BLaER1 (cell line): ENCODE results near the gene EPS8L2.

Experiments
- H3K27ac ChIP-seq: shearing (Covaris generic); formaldehyde crosslinking; 2 replicates; pipeline ENCODE4 v1.8.1; 2022
- H3K27me3 ChIP-seq: shearing (Covaris generic); formaldehyde crosslinking; 2 replicates; pipeline ENCODE4 v1.8.1; 2022
- H3K36me3 ChIP-seq: shearing (Covaris generic); formaldehyde crosslinking; 2 replicates; pipeline ENCODE4 v1.8.1; 2022
- H3K4me1 ChIP-seq: shearing (Covaris generic); formaldehyde crosslinking; 2 replicates; pipeline ENCODE4 v1.8.1; 2022
- H3K4me2 ChIP-seq: shearing (Covaris generic); formaldehyde crosslinking; 2 replicates; pipeline ENCODE4 v1.8.1; 2022
- H3K4me3 ChIP-seq: shearing (Covaris generic); formaldehyde crosslinking; 2 replicates; pipeline ENCODE4 v1.8.1; 2022
- H3K9ac ChIP-seq: shearing (Covaris generic); formaldehyde crosslinking; 2 replicates; pipeline ENCODE4 v1.8.1; 2022
- H3K9me3 ChIP-seq: shearing (Covaris generic); formaldehyde crosslinking; 2 replicates; pipeline ENCODE4 v1.8.1; 2022
- H4K20me1 ChIP-seq: shearing (Covaris generic); formaldehyde crosslinking; 2 replicates; pipeline ENCODE4 v1.8.1; 2022
- Cebpa-rat ChIP-seq: shearing (Covaris generic); IDR thresholded peaks from 2 replicates; pipeline ENCODE4 v1.8.1; 2022

The EPS8L2 gene

DNA sequence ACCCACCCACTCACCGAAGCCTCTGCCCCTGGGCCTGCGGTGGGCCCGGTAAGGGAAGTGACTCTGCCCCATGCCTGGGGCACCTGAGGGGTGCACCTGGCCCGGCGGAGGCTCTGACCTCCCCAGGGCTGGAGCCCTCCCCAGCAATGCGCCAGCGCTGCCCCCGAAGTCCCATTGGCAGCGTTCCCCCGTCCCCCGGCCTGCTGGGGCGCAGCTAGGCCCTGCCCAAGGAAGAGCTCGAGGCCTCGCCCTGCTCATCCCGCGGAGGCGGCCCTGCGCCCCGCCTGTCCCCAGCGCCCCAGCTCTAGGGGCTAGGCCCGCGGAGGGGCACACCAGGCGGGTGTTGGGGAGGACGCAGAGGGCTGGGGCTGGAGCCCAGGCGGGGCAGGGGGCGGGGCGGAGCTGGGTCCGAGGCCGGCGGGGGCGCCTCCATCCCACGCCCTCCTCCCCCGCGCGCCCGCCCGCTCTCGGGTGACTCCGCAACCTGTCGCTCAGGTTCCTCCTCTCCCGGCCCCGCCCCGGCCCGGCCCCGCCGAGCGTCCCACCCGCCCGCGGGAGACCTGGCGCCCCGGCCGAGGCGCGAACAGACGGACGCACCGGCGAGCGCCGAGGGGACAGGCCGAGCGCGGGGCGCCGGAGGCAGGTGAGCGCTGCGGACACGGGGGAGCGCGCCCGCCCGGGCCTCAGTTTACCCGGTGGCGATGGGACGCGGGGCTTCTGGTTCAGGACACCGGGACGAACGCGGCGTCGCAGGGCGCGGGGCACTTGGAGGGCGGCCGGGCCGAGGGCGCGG is at the start of gene EPS8L2:
EPS8L2 (plus strand) TSS at position 586 of the 793 bp plus-strand sequence. CDS start 3,177 bp downstream, outside the sequence.
- H3K4me2 ChIP-seq = peak within 1 kb of the TSS; percentile 26; the same call in 1 of the 2 replicates
- H3K27ac ChIP-seq = no peak within 1 kb of the TSS
- TF ChIP-seq Cebpa-rat = no peak
- peaks cover 40% of the 10 kb centered on the region for H4K20me1 ChIP-seq
- peaks cover 62% of the 10 kb centered on the region for H3K27me3 ChIP-seq
- peaks cover 49% of the 10 kb centered on the region for H3K4me1 ChIP-seq
- H3K9ac ChIP-seq = no peak within 1 kb of the TSS
- no peak within 1 kb of the TSS for H3K4me3 ChIP-seq
- peaks cover 8% of the 10 kb centered on the region; the same call in 1 of the 2 replicates for H3K9me3 ChIP-seq
- H3K36me3 ChIP-seq = peaks cover 35% of the 10 kb centered on the region

DNA sequence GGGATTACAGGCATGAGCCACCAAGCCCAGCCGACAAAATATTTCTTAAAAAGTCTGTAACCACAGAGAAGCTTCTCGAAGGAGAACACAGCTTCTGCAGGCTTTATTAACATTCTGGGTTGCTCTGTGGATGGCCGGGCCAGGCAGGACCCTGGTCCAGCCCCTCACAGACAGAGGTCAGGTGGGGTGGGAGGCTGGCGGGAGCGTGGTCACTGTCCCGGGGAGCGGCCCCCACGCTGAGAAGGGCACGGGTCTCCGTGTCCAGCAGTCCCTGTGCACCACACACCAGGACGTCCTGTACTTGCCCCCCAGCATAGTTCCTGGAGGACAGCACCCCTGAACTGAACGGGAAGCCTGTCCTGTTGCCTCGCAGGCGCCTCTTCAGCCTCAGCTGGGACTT is 49.6 kb upstream of the EPS8L2 start:
- Histone ChIP-seq H4K20me1 (peaks cover 73% of the 10 kb centered on the region), H3K36me3 (peaks cover 93% of the 10 kb centered on the region), H3K27ac (no peak overlapping the region)

DNA sequence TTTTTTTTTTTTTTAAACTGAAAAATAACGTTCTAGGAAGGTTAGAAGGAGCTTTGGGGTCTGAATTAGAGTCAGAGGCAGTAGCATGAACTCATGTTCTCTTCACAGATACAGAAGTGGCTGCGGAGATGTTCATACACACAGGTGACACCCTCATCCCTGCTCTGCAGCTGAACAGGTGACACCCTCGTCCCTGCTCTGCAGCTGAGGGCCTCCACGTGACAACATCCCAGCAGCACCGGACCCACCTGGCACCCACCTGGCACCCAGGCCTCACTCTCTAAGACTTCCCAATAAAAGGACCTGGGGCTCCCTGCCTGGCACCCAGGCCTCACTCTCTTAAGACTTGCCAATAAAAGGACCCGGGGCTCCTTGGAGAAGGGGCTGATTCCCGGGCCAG is 49.2 kb upstream of the EPS8L2 start:
- Histone ChIP-seq H4K20me1 (peaks cover 78% of the 10 kb centered on the region), H3K27ac (no peak overlapping the region), H3K9me3 (no peaks in the 10 kb centered on the region), H3K9ac (no peak overlapping the region), H3K27me3 (no peaks in the 10 kb centered on the region), H3K36me3 (peaks cover 94% of the 10 kb centered on the region), H3K4me2 (no peak overlapping the region), H3K4me3 (no peak overlapping the region), H3K4me1 (peaks cover 28% of the 10 kb centered on the region)
- TF ChIP-seq Cebpa-rat = no peak

More for the DNA sequence above, 49.6 kb upstream of the EPS8L2 start:
- Histone ChIP-seq H3K27me3 (no peaks in the 10 kb centered on the region), H3K4me2 (no peak overlapping the region), H3K9ac (no peak overlapping the region), H3K4me3 (no peak overlapping the region), H3K9me3 (no peaks in the 10 kb centered on the region), H3K4me1 (peaks cover 24% of the 10 kb centered on the region)
- TF ChIP-seq Cebpa-rat = no peak

DNA sequence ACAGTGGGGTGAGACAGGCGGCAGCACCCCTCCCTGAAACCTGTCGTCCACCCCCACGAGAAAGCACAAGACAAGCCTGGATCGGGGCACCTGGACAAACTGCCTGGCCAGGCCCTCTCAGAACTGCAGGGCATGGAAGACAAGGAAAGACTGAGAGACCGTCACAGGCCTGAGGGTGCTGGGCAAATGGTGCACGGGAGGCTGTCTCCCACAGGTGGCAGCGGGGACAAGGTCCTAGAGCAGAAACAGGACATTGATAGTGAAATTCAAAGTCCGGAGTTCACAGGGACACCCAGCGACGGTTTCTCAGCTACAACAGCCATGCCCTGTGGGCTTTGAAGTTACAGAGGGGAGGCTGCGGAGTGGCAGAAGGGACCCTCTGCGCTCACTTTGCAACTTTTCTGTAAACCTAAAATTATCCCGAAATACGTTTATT is 48.3 kb upstream of the EPS8L2 start:
- Histone ChIP-seq H3K27me3 (no peaks in the 10 kb centered on the region), H4K20me1 (peaks cover 86% of the 10 kb centered on the region), H3K36me3 (peaks cover 96% of the 10 kb centered on the region), H3K4me2 (no peak overlapping the region), H3K27ac (no peak overlapping the region), H3K9me3 (no peaks in the 10 kb centered on the region), H3K4me3 (no peak overlapping the region), H3K4me1 (peaks cover 28% of the 10 kb centered on the region), H3K9ac (no peak overlapping the region)
- no peak for TF ChIP-seq Cebpa-rat

DNA sequence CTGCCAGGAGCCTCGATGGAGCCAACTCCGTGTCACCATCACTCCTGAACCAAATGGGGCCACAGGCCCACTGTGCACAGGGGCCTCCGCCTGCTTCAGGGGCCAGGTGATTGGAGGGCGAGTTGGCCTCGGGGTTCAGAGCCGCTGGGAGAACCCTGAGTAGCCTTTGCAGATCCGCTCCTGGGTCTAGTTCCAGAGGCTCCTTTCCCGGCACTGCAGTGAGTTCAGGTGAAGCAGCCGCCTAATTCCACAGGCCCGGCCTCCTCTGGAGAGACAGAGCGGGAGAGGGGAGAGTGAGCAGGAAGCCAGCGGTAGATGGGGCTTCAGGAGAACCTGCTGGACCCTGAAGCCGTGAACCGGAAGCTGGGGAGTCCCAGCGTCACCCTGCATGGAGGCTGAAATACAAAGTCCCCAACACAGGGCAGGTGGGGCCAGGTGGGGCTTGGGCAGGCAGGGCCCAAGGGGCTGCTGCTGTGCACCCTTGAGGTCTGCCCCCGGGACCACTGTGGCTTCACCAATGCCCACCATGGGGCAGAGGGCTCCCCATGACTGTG is 46.4 kb upstream of the EPS8L2 start:
- peak overlapping the region; percentile 83 for H3K4me2 ChIP-seq

DNA sequence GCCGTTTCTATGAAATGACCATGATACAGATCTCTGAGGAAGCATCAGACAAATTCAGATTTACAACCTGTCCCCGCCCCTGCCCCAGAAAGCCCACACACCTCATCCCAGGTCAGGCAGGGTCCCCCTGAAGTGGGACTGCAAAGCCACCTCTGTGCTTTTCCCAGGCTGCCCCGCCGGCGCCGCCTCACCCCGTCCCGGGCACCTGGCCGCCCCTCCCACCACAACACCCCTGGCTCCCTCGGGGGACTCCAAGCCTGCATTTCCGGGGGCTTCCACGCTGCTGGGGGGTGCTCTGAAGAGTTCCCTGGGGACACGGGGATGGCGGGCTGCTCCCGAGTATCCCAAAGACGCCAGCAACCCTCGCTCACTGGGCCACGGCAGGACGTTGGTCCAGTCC is 45.8 kb upstream of the EPS8L2 start:
- H3K4me3 ChIP-seq = no peak overlapping the region
- H3K4me1 ChIP-seq = peaks cover 28% of the 10 kb centered on the region
- TF ChIP-seq Cebpa-rat = no peak
- peaks cover 92% of the 10 kb centered on the region for H4K20me1 ChIP-seq
- peak overlapping the region; percentile 83 for H3K4me2 ChIP-seq
- H3K9me3 ChIP-seq = no peaks in the 10 kb centered on the region
- H3K27ac ChIP-seq = no peak overlapping the region
- H3K27me3 ChIP-seq = no peaks in the 10 kb centered on the region
- peak overlapping the region; percentile 18; the same call in 1 of the 2 replicates for H3K9ac ChIP-seq
- H3K36me3 ChIP-seq = peaks cover 93% of the 10 kb centered on the region

More for the DNA sequence above, 46.4 kb upstream of the EPS8L2 start:
- Histone ChIP-seq H3K4me3 (no peak overlapping the region), H3K4me1 (peaks cover 28% of the 10 kb centered on the region), H3K36me3 (peaks cover 95% of the 10 kb centered on the region), H4K20me1 (peaks cover 96% of the 10 kb centered on the region), H3K27me3 (no peaks in the 10 kb centered on the region), H3K9me3 (no peaks in the 10 kb centered on the region), H3K9ac (peak overlapping the region; percentile 18; the same call in 1 of the 2 replicates), H3K27ac (no peak overlapping the region)
- TF ChIP-seq Cebpa-rat = no peak

DNA sequence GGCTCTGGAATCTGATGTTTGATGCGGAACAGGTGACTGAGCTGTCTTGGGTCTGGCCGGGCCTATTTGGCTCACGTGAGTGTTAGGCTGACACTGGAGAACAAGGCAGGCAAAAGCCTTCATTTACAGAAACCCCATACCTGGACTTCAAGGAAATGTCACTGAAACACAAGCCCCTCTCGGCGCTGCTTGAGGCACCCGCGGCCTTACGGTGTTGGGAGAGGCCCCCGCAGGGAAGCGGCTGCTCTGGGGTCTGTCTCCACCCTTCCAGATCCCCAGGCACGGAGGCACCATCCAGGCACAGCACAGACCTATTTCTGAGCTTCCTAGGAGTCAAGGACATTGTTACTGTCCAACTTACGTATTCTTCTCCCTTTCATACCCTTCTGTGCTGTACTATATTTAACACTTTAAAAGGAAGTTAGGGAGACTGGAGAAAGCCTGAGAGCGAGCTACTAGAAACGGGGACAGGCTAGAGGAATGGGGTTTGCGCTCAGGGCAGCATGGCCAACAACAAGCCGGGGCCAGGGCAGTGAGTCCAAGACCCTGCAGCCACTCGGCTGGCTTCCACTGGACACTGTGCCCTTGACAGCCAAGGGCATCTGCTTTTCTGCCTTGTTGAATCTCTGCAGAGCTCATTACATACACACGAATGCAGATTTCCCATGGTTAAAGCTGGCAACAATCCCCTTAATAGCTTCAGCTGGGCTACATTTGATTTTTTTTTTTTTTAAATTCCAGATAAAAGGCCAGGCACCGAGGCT is 45.2 kb upstream of the EPS8L2 start:
- no peak overlapping the region for H3K27ac ChIP-seq
- H3K4me3 ChIP-seq = no peak overlapping the region

DNA sequence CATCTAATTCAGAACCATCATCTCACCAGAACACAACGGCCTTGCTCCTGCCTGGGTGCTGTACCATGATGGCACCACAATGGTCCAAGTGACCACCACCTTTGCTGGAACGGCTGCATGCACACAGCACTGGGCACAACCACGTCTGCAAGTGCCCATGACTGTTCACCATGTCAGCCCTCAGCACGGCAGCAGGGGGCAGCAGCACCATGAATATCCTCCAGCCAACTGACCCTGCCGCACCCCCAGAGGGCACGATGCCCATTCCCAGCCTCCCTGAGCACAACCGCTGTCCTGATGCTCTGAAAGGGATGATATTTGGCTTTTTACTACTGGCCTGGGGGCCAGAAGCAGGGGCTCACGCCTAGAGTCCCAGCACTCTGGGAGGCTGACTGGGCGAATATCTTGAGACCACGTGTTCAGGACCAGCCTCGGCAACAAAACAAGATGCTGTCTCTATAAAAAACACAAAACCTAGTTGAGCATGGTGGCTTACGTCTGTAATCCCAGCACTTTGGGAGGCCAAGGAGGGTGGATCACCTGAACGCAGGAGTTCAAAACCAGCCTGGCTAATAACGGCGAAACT is 43.2 kb upstream of the EPS8L2 start:
- Histone ChIP-seq H3K9ac (no peak overlapping the region), H3K4me2 (no peak overlapping the region), H3K4me3 (no peak overlapping the region), H3K27ac (no peak overlapping the region), H3K36me3 (peaks cover 91% of the 10 kb centered on the region), H3K4me1 (peaks cover 28% of the 10 kb centered on the region), H3K9me3 (no peaks in the 10 kb centered on the region), H3K27me3 (no peaks in the 10 kb centered on the region), H4K20me1 (peaks cover 88% of the 10 kb centered on the region)
- TF ChIP-seq Cebpa-rat = no peak

More for the DNA sequence above, 45.2 kb upstream of the EPS8L2 start:
- TF ChIP-seq Cebpa-rat = no peak
- peaks cover 92% of the 10 kb centered on the region for H4K20me1 ChIP-seq
- peaks cover 28% of the 10 kb centered on the region for H3K4me1 ChIP-seq
- no peaks in the 10 kb centered on the region for H3K9me3 ChIP-seq
- H3K9ac ChIP-seq = no peak overlapping the region
- peak overlapping the region; percentile 83 for H3K4me2 ChIP-seq
- no peaks in the 10 kb centered on the region for H3K27me3 ChIP-seq
- peaks cover 93% of the 10 kb centered on the region for H3K36me3 ChIP-seq

DNA sequence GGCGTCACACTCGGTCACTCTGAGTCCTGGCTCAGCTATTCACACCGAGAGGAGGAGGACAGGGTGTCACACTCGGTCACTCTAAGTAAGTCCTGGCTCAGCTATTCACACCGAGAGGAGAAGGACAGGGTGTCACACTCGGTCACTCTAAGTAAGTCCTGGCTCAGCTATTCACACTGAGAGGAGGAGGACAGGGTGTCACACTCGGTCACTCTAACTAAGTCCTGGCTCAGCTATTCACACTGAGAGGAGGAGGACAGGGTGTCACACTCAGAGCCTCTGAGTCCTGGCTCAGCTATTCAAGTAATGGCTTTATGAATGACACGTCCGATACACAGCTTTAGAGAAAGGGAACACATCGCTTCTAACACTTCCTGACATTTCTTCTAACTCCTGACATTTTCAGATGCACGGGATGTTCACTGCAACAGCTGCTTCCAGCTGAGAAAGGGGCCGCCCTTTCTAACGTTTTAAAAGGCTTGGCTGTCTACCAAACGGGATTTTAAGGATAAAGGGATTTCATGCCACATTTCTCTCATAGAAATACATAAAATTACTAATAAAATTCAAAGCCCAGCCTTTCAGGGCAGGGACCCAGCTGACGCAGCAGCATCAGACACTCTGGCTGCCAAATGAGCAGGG is 40.8 kb upstream of the EPS8L2 start:
- no peak overlapping the region for H3K9ac ChIP-seq
- no peak overlapping the region for H3K27ac ChIP-seq
- peaks cover 80% of the 10 kb centered on the region for H4K20me1 ChIP-seq
- H3K9me3 ChIP-seq = no peaks in the 10 kb centered on the region
- peaks cover 93% of the 10 kb centered on the region for H3K36me3 ChIP-seq
- no peak overlapping the region for H3K4me3 ChIP-seq
- H3K27me3 ChIP-seq = no peaks in the 10 kb centered on the region
- peaks cover 16% of the 10 kb centered on the region for H3K4me1 ChIP-seq
- no peak overlapping the region for H3K4me2 ChIP-seq
- TF ChIP-seq Cebpa-rat = no peak
